ENCODE results near the gene ZFX.

The ZFX gene

DNA sequence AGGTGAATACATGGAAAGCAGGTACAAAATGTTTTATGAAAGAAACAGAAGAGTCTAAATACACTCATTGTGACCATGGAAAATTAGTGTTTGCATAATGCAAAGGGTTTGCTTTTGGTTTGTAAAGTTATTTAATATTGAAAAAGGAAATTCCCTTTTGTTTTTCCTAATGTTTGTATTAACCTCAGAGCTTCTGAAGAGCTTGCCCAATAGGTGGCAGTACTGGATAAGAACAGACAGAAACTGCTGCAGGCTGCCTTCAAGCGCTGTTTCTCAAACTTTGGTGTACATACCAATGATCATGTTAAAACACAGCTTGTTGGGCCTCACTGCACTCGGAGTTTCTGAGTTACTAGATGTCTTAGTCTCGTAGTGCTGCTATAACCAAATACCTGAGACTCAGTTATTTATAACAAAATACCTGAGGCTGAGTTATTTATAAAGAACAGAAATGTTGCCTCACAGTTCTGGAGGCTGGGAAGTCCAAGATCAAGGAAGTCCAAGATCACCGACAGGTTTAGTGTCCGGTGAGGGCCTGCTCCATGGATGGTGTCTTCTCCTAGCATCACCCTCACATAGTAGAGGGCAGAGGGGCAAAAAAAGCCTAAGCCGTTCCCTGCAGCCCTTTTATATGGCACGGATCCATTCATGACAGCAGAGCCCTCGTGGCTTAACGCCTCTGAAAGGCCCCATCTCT lies 110.2 kb downstream of the ZFX start:
- Histone ChIP-seq H3K79me2 (ENCODE audit: control insufficient read depth, insufficient read depth, low read length, unreplicated experiment) (no peaks in the 10 kb centered on the region), H3K36me3 (ENCODE audit: insufficient read depth, low read length) (no peaks in the 10 kb centered on the region), H2AFZ (ENCODE audit: low read length, unreplicated experiment) (no peak overlapping the region), H3K27ac (ENCODE audit: low read depth, low read length) (no peak overlapping the region), H3K4me3 (ENCODE audit: low read depth, low read length) (no peak overlapping the region), H3K4me1 (ENCODE audit: control insufficient read depth, insufficient read depth, low read length, unreplicated experiment) (no peaks in the 10 kb centered on the region), H3K27me3 (ENCODE audit: insufficient read depth, low read length) (no peaks in the 10 kb centered on the region)

DNA sequence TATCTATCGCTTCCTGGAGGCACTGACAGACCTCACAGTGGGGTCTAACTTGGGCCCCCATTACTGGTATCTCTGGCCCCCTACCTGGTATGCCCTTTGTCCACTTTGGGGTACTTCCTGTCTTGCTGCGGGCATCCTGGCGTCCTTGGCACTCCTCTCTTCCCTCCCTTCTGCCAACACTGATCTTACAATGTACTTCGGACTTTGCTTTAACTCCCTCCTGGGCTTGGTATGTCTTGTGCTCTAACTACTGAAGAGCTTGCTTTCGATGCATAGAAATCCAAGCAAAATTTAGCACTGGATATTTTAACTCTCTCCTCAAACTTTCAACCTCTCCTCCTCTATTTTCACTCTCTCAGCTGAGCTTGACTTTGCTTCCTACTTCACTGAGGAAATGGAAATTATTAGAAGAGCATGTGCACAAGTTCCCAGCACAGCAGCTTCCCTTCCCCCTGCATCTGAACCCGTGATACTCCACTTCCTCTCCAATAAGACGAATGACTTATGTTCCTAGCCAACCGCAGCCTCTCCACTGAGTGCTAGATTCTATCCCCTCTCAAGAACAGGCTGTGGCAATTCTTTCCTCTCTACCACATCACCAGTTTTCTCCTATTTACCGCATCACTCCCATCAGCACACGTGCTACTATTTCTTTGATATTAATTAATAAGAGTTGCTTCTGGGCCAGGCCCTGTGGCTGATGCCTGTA lies 111.5 kb downstream of the ZFX start:
- no peaks in the 10 kb centered on the region for H3K4me1 ChIP-seq (ENCODE audit: control insufficient read depth, insufficient read depth, low read length, unreplicated experiment)
- no peaks in the 10 kb centered on the region for H3K79me2 ChIP-seq (ENCODE audit: control insufficient read depth, insufficient read depth, low read length, unreplicated experiment)
- no peaks in the 10 kb centered on the region for H3K27me3 ChIP-seq (ENCODE audit: insufficient read depth, low read length)
- H3K4me3 ChIP-seq (ENCODE audit: low read depth, low read length): no peak overlapping the region
- H3K36me3 ChIP-seq (ENCODE audit: insufficient read depth, low read length): no peaks in the 10 kb centered on the region
- no peak overlapping the region for H3K27ac ChIP-seq (ENCODE audit: low read depth, low read length)
- no peak overlapping the region for H2AFZ ChIP-seq (ENCODE audit: low read length, unreplicated experiment)

- H3K27ac ChIP-seq (ENCODE audit: low read depth, low read length): no peak overlapping the region
- H3K79me2 ChIP-seq (ENCODE audit: control insufficient read depth, insufficient read depth, low read length, unreplicated experiment): no peaks in the 10 kb centered on the region
- H2AFZ ChIP-seq (ENCODE audit: low read length, unreplicated experiment): no peak overlapping the region
- H3K4me1 ChIP-seq (ENCODE audit: control insufficient read depth, insufficient read depth, low read length, unreplicated experiment): peaks cover under 1% of the 10 kb centered on the region
- H3K36me3 ChIP-seq (ENCODE audit: insufficient read depth, low read length): no peaks in the 10 kb centered on the region
- H3K27me3 ChIP-seq (ENCODE audit: insufficient read depth, low read length): no peaks in the 10 kb centered on the region
- H3K4me3 ChIP-seq (ENCODE audit: low read depth, low read length): no peak overlapping the region
Measured at GRCh38 chrX:24262309-24262708, 112.8 kb downstream of the ZFX start.

DNA sequence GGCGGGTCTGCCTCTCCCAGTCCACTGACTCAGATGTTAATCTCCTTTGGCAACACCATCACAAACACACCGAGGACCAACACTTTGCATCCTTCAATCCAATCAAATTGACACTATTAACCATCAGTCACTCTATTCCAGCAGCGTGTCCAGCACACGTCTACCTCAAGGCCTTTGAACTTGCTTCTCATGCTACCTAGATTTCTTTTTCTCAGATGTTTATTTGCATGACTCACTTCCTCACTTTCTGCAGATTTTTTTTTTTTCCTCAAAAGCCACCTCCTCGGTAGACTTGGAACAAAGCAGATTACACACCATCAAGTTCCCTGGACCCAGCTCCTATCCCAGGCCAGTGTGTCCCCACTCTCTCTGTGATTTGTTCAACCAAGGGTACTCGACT lies 114.9 kb downstream of the ZFX start:
- no peak overlapping the region for H2AFZ ChIP-seq (ENCODE audit: low read length, unreplicated experiment)
- H3K4me3 ChIP-seq (ENCODE audit: low read depth, low read length): no peak overlapping the region
- peaks cover 5% of the 10 kb centered on the region for H3K4me1 ChIP-seq (ENCODE audit: control insufficient read depth, insufficient read depth, low read length, unreplicated experiment)
- H3K79me2 ChIP-seq (ENCODE audit: control insufficient read depth, insufficient read depth, low read length, unreplicated experiment): no peaks in the 10 kb centered on the region
- H3K27me3 ChIP-seq (ENCODE audit: insufficient read depth, low read length): no peaks in the 10 kb centered on the region
- no peaks in the 10 kb centered on the region for H3K36me3 ChIP-seq (ENCODE audit: insufficient read depth, low read length)
- no peak overlapping the region for H3K27ac ChIP-seq (ENCODE audit: low read depth, low read length)
